Ishikawa (cell line): ENCODE measurements around the gene LGALS1.

Source experiments
- CEBPB ChIP-seq: IDR thresholded peaks from 2 replicates; pipeline ENCODE4 v1.6.1; 2012
- CREB1 ChIP-seq: IDR thresholded peaks from 2 replicates; pipeline ENCODE4 v1.6.1; 2012; ENCODE audit warnings: low read depth
- EGR1 ChIP-seq: IDR thresholded peaks from 2 replicates; pipeline ENCODE4 v1.6.1; 2012
- EP300 ChIP-seq: IDR thresholded peaks from 2 replicates; pipeline ENCODE4 v1.6.1; 2012; ENCODE audit warnings: borderline replicate concordance
- FOXM1 ChIP-seq: IDR thresholded peaks from 2 replicates; pipeline ENCODE4 v1.6.1; 2012; ENCODE audit warnings: low read depth, borderline replicate concordance
- MAX ChIP-seq: IDR thresholded peaks from 2 replicates; pipeline ENCODE4 v1.6.1; 2012
- NFIC ChIP-seq: IDR thresholded peaks from 2 replicates; pipeline ENCODE4 v1.6.1; 2012
- RAD21 ChIP-seq: IDR thresholded peaks from 2 replicates; pipeline ENCODE4 v1.6.1; 2012; ENCODE audit warnings: low read depth
- REST ChIP-seq: IDR thresholded peaks from 2 replicates; pipeline ENCODE4 v1.6.1; 2012; ENCODE audit warnings: low read depth, mild to moderate bottlenecking
- TAF1 ChIP-seq: IDR thresholded peaks from 2 replicates; pipeline ENCODE4 v1.6.1; 2012; ENCODE audit warnings: low read depth, mild to moderate bottlenecking
- TCF12 ChIP-seq: IDR thresholded peaks from 2 replicates; pipeline ENCODE4 v1.6.1; 2012; ENCODE audit warnings: low read depth
- TEAD4 ChIP-seq: IDR thresholded peaks from 2 replicates; pipeline ENCODE4 v1.6.1; 2012
- YY1 ChIP-seq: IDR thresholded peaks from 2 replicates; pipeline ENCODE4 v1.6.1; 2012; ENCODE audit warnings: low read depth
- ZBTB7A ChIP-seq: IDR thresholded peaks from 2 replicates; pipeline ENCODE4 v1.6.1; 2012; ENCODE audit warnings: low read depth
- TF ChIP-seq, protein P1 (sequence below): IDR thresholded peaks from 2 replicates; pipeline ENCODE4 v1.6.1; 2012

The LGALS1 gene

GRCh38 chr22:37662039-37662438, 13.4 kb upstream of the LGALS1 start:
- TF ChIP-seq TAF1 (no peak), REST (no peak), RAD21 (no peak), ZBTB7A (no peak), CREB1 (no peak), NFIC (no peak), MAX (no peak), EGR1 (no peak), TCF12 (no peak), FOXM1 (no peak), EP300 (no peak), TEAD4 (no peak)

DNA sequence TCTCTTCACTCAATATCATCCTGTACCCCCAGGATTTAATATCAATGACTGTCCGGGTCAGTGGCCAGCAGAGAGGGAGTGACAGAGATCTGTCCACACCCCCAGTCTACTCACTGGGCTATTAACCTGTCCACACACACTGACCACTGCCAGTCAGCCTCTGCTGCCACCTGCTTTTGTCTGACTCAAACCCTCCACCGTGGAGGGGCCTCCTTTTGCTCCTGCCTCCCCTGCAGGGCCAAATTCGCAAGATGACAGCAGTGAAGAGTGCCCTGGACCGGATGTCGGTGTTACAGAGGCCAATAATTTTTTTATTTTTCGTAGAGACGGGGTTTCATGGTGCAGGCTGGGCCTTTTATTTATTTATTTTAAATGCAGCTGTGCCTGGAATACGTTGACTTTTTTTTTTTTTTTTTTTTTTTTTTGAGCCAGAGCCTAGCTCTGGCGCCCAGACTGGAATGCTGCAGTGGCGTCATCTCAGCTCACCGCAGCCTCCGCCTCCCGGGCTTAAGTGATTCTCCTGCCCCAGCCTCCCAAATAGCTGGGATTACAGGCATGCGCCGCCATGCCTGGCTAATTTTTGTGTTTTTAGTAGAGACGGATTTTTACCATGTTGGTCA, 11.8 kb upstream of the LGALS1 start:
- TF ChIP-seq EGR1 (no peak), NFIC (no peak), CEBPB (no peak), MAX (no peak), ZBTB7A (no peak)
- TF ChIP-seq, protein P1, sequence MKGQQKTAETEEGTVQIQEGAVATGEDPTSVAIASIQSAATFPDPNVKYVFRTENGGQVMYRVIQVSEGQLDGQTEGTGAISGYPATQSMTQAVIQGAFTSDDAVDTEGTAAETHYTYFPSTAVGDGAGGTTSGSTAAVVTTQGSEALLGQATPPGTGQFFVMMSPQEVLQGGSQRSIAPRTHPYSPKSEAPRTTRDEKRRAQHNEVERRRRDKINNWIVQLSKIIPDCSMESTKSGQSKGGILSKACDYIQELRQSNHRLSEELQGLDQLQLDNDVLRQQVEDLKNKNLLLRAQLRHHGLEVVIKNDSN = no peak

DNA sequence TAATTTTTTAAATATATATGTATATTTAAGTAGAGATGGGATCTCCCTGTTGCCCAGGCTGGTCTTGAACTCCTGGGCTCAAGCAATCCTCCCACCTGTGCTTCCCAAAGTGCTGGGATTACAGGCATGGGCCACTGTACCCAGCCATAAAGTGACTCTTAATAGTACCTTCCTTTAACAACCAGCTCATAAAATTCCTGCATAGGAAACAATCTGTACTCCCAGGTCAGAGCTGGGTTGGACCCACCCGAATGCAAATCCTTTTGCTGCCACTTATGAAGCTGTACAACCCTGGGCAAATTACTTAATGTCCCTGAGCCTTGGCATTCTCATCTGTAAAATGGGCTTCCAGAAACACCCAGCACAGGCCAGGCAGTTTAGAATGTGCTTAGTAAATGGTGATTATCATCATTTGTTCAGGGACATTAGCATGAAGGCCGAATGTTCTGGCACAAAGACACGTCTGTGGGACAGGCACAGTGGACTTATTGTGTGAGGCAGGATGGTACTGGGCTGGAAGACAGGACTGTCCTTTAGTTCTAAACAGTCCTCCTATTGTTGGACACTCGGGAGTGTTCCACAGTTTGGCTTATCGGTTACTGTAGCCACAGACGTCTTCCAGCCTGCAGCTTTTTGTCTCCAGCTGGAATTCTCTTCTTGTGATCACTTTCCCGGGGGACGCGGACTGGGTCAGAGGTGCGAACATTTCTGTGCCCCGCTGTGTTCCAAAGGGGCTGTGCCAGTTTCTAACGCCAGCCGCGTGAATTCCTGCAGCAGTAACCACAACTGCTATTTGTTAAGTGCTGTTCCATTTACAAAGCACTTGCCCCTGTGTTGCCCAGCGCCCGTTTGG, 11.0 kb upstream of the LGALS1 start:
- TF ChIP-seq TAF1 (no peak), NFIC (no peak), REST (no peak), MAX (no peak), CEBPB (no peak), EP300 (no peak), CREB1 (no peak), RAD21 (no peak), FOXM1 (no peak), TCF12 (no peak), ZBTB7A (no peak), YY1 (no peak), TEAD4 (no peak), EGR1 (no peak)
- TF ChIP-seq, protein P1 = no peak

GRCh38 chr22:37665487-37665886, 9.9 kb upstream of the LGALS1 start:
- TF ChIP-seq REST = no peak
- TF ChIP-seq, protein P1 = no peak
- TF ChIP-seq TCF12 = no peak
